Heart right ventricle (tissue), 16 donors: Measurements from ENCODE around the gene ZFP57. TPM values are rescaled to one million over a fixed set of nuclear protein-coding genes. Genes with fewer than 3 reads are reported as not detected.

Experiments
- ATAC-seq, 8 donors: fragments of 200-7000 bp; cut with Tn5 transposase; one replicate each; pipeline ENCODE4 v1.9.1; 2020; ENCODE audit warnings: mild to moderate bottlenecking in 8 of 8, moderate library complexity in 8 of 8, moderate number of reproducible peaks in 1 of 8
- DNase-seq, 2 donors: peaks; one replicate each; pipeline ENCODE4 v3.0.0-alpha.2; 2020
- H3K27ac ChIP-seq, 10 donors: fragments of 200-600 bp; sonication (generic) in 2 of 10; one replicate each; pipeline versions ENCODE4 v1.5.0 to v1.8.0; 2020 to 2022; ENCODE audit warnings: mild to moderate bottlenecking in 3 of 10
- H3K27me3 ChIP-seq, 7 donors: fragments of 200-600 bp; one replicate each; pipeline ENCODE4 v1.8.0; 2021 to 2022; ENCODE audit warnings: mild to moderate bottlenecking in 2 of 7
- H3K36me3 ChIP-seq, 9 donors: fragments of 200-600 bp; sonication (generic) in 1 of 9; one replicate each; pipeline versions ENCODE4 v1.5.0 to v1.8.0; 2020 to 2022; ENCODE audit warnings: mild to moderate bottlenecking in 2 of 9
- H3K4me1 ChIP-seq, 9 donors: fragments of 200-600 bp; sonication (generic) in 1 of 9; one replicate each; pipeline versions ENCODE4 v1.5.0 to v1.8.0; 2020 to 2022; ENCODE audit warnings: mild to moderate bottlenecking in 4 of 9
- H3K4me3 ChIP-seq, 10 donors: fragments of 200-600 bp; sonication (generic) in 2 of 10; one replicate each; pipeline versions ENCODE4 v1.5.0 to v1.8.0; 2020 to 2022; ENCODE audit warnings: mild to moderate bottlenecking in 7 of 10, moderate library complexity in 2 of 10
- H3K9me3 ChIP-seq, 11 donors: fragments of 200-600 bp in 10 of 11; sonication (generic) in 2 of 11; one replicate each; pipeline versions ENCODE4 v1.5.0 to v1.8.0; 2013 to 2022; ENCODE audit warnings: mild to moderate bottlenecking in 2 of 11, control low read depth in 1 of 11, moderate library complexity in 1 of 11
- CTCF ChIP-seq, 9 donors: fragments of 200-600 bp; sonication (generic) in 2 of 9; IDR thresholded peaks; one replicate each; pipeline versions ENCODE4 v1.5.0 to v1.8.0; 2021 to 2022; ENCODE audit warnings: antibody characterized with exemption in 9 of 9, mild to moderate bottlenecking in 5 of 9, moderate library complexity in 1 of 9
- WGBS, 2 donors: extraction: QIAGEN DNeasy Blood & Tissue Kit; methylation state at CpG; one replicate each; pipeline ENCODE4 v1.1.7; 2013; ENCODE audit warnings: inconsistent platforms in 1 of 2; 5-methylcytosine and 5-hydroxymethylcytosine counted together
- intact Hi-C, 10 donors: fragments of 100-400 bp; cut with DNase I; formaldehyde crosslinking; loops; one replicate each; pipeline versions ENCODE4 v1.11.1 to v1.14.2; 2022
- polyA plus RNA-seq, 2 donors: library from polyadenylated mRNA; stranded (reverse); fragments of 200-250 nt; gene quantifications; one replicate each; pipeline ENCODE4 v1.2.3, GENCODE V29; 2013
- total RNA-seq, 10 donors: library from RNA; stranded (reverse); fragmentation: NEBNext Ultra II Directional in 3 of 10; extraction: Animal tissue kit (Norgen Biotek cat#: 25700) in 3 of 10; gene quantifications; one replicate each; pipeline versions ENCODE4 v1.2.1 to v1.2.4, GENCODE V29; 2021 to 2023
- donor health status: Arrhythmogenic right ventricular cardiomyopathy.
- donor health status: ischemic (EF 13 %, LVEDD 7.1; RV severe dilation, severe dysfunction).
- donor health status: healthy with polysubstance abuse.
- donor health status: DM: no; HTN: yes; CAD: no.
- donor health status: DM: no; HTN: no; CAD: no.
- donor health status: ischemic (EF 25% LVEDD 6.9; RV normal size, moderate dysfunction).
- donor health status: ischemic (EF 25% LVEDD 5.7; RV mildly dilated, moderate dysfunction).
- donor health status: healthy.
- donor health status: DM: yes; HTN: yes; CAD: no.
- donor health status: Ischemic cardiomyopathy.
- donor health status: ischemic (EF 35%, LVEDD 5.7; RV mildly dilated, moderate dysfunction).
- donor health status: nonischemic (EF 11% LVEDD 7.7; RV severe dilation, severe dysfunction).
- donor health status: DM: yes; HTN: yes; CAD: no.
- donor health status: PGD.
- donor health status: ischemic (EF 29% LVEDD 5.4; RV normal size, mild dysfunction).
- donor health status: nonischemic (EF 23%, LVEDD 6.1; RV moderate dilation, normal function).

ZFP57 gene
- total and polyA plus RNA-seq, 12 donors: 0.06 to 14.7 (median 2.5) TPM; not detected in 7

GRCh38 chr6:29705389-29706231, 24.7 kb upstream of the ZFP57 start:
- DNase-seq (peak in 1 of 2 donors; percentile 52), ATAC-seq (peak in 5 of 8 donors; percentile 40 to 71 (median 67))
- 24 to 31% methylated on average over 10 of the region's 10 CpGs for WGBS, 2 donors
- peak in 8 of 9 donors; percentile 29 to 78 (median 66) for TF ChIP-seq CTCF (IDR thresholded peaks at IDR 0.05)
- peaks cover 0 to 16% (median 0%) of the 10 kb centered on the region in 9 donors for H3K4me1 ChIP-seq
- no peak overlapping the region for H3K4me3 ChIP-seq
- peaks cover 0 to 45% (median 16%) of the 10 kb centered on the region in 7 donors for H3K27me3 ChIP-seq
- H3K36me3 ChIP-seq: no peaks in the 10 kb centered on the region
- no peaks in the 10 kb centered on the region for H3K9me3 ChIP-seq
- H3K27ac ChIP-seq: no peak overlapping the region
- intact Hi-C loops: loop anchor here in 9 of 10 donors (1.0 to 10.0 kb wide), 9 partner anchors 47 to 309 kb away; no protein-coding TSS in a partner anchor

- DNase-seq (peak; percentile 46 to 85), ATAC-seq (peak in 4 of 8 donors; percentile 76 to 88 (median 83))
- peak; percentile 46 to 85 (median 73) for TF ChIP-seq CTCF (IDR thresholded peaks at IDR 0.05)
- H3K4me1 ChIP-seq: peaks cover 0 to 6% (median 0%) of the 10 kb centered on the region in 9 donors
- WGBS, 2 donors: 7 to 24% methylated on average over 17 of the region's 17 CpGs
- no peak overlapping the region for H3K4me3 ChIP-seq
- H3K36me3 ChIP-seq: no peaks in the 10 kb centered on the region
- intact Hi-C loops: loop anchor here in 3 of 10 donors (5.0 to 10.0 kb wide), 3 partner anchors 52 to 312 kb away; no protein-coding TSS in a partner anchor
- H3K9me3 ChIP-seq: no peaks in the 10 kb centered on the region
- H3K27ac ChIP-seq: no peak overlapping the region
- H3K27me3 ChIP-seq: peaks cover 0 to 29% (median 10%) of the 10 kb centered on the region in 7 donors
Observed at GRCh38 chr6:29702519-29703103, 21.7 kb upstream of the ZFP57 start.

- no peak overlapping the region for H3K27ac ChIP-seq
- H3K4me3 ChIP-seq: no peak overlapping the region
- peaks cover 0 to 6% (median 0%) of the 10 kb centered on the region in 7 donors for H3K27me3 ChIP-seq
- no peaks in the 10 kb centered on the region for H3K36me3 ChIP-seq
- peaks cover 0 to 3% (median 0%) of the 10 kb centered on the region in 9 donors for H3K4me1 ChIP-seq
- WGBS, 2 donors: 56 to 63% methylated on average over 10 of the region's 10 CpGs
- ATAC-seq (peak in 5 of 8 donors; percentile 47 to 70 (median 58)), DNase-seq (no peak)
- H3K9me3 ChIP-seq: peaks cover 0 to 19% (median 0%) of the 10 kb centered on the region in 11 donors
- peak; percentile 15 to 62 (median 47) for TF ChIP-seq CTCF (IDR thresholded peaks at IDR 0.05)
- intact Hi-C loops: loop anchor here in 3 of 10 donors (2.0 to 5.0 kb wide), 3 partner anchors 44 to 49 kb away; no protein-coding TSS in a partner anchor
Observed at GRCh38 chr6:29696147-29697125, 15.5 kb upstream of the ZFP57 start.
